Endodermal cell (in vitro differentiated cells): ENCODE measurements around the gene GALR1. TPM values are rescaled to one million over a fixed set of nuclear protein-coding genes. Genes with fewer than 3 reads are reported as not detected.

Source experiments
- DNase-seq: peaks from one replicate; pipeline ENCODE4 v3.0.0-alpha.2; 2017
- H3K27ac ChIP-seq: 2 replicates; pipeline ENCODE4 v1.5.1; 2013; ENCODE audit warnings: mild to moderate bottlenecking, low read depth, low read length, moderate library complexity
- H3K27me3 ChIP-seq: 2 replicates; pipeline ENCODE4 v1.6.1; 2013; ENCODE audit warnings: mild to moderate bottlenecking, low read length, moderate library complexity; ENCODE audit not compliant: insufficient read depth, control insufficient read depth, poor library complexity, severe bottlenecking
- H3K36me3 ChIP-seq: 2 replicates; pipeline ENCODE4 v1.7.0; 2013; ENCODE audit warnings: mild to moderate bottlenecking, low read length, moderate library complexity; ENCODE audit not compliant: control insufficient read depth, insufficient read depth
- H3K4me1 ChIP-seq: one replicate; pipeline ENCODE4 v1.7.0; 2013; ENCODE audit warnings: low read length; ENCODE audit not compliant: control insufficient read depth, insufficient read depth
- H3K4me3 ChIP-seq: 2 replicates; pipeline ENCODE4 v1.5.1; 2013; ENCODE audit warnings: mild to moderate bottlenecking, low read length, moderate library complexity
- H3K9ac ChIP-seq: 2 replicates; pipeline ENCODE4 v1.6.1; 2013; ENCODE audit warnings: mild to moderate bottlenecking, low read length, moderate library complexity; ENCODE audit not compliant: poor library complexity, severe bottlenecking; ENCODE audit errors: extremely low read depth
- H3K9me3 ChIP-seq: 2 replicates; pipeline ENCODE4 v1.6.1; 2013; ENCODE audit warnings: mild to moderate bottlenecking, low read length, moderate library complexity; ENCODE audit not compliant: control insufficient read depth
- H3K27ac Mint-ChIP-seq: 2 replicates; pipeline ENCODE4 v1.8.0; 2020; ENCODE audit warnings: mixed read lengths
- H3K27me3 Mint-ChIP-seq: 2 replicates; pipeline ENCODE4 v1.8.0; 2021; ENCODE audit warnings: mild to moderate bottlenecking, mixed read lengths; ENCODE audit not compliant: insufficient read depth
- H3K36me3 Mint-ChIP-seq: 2 replicates; pipeline ENCODE4 v1.8.0; 2020; ENCODE audit warnings: low read depth, mixed read lengths
- H3K4me1 Mint-ChIP-seq: 2 replicates; pipeline ENCODE4 v1.8.0; 2020; ENCODE audit warnings: mixed read lengths
- H3K4me3 Mint-ChIP-seq: 2 replicates; pipeline ENCODE4 v1.8.0; 2020; ENCODE audit warnings: mild to moderate bottlenecking, moderate library complexity, mixed read lengths
- H3K9me3 Mint-ChIP-seq: 2 replicates; pipeline ENCODE4 v1.8.0; 2020; ENCODE audit warnings: mild to moderate bottlenecking, mixed read lengths
- WGBS, 2 experiments: methylation state at CpG; one replicate each; pipeline versions ENCODE4 v1.1.5 to v1.1.7; 2013; ENCODE audit warnings: missing lambda C conversion rate in 2 of 2, mixed read lengths in 1 of 2; ENCODE audit not compliant: insufficient coverage in 1 of 2, insufficient read length in 1 of 2; 5-methylcytosine and 5-hydroxymethylcytosine counted together
- total RNA-seq, 2 donors: library from RNA; stranded (reverse); fragmentation: NEBNext Ultra II Directional in 1 of 2; extraction: Animal tissue kit (Norgen Biotek cat#: 25700) in 1 of 2; gene quantifications; 2 replicates in 1 of 2; 3 replicates in 1 of 2; pipeline ENCODE4 v1.2.1, GENCODE V29; 2021
- TF ChIP-seq, protein P1 (sequence below): fragments of 200-600 bp; sonication (generic); conservative IDR thresholded peaks from 2 replicates; pipeline ENCODE4 v1.5.0; 2021; ENCODE audit warnings: antibody characterized with exemption, mild to moderate bottlenecking

Gene GALR1
- total RNA-seq, 2 donors from 2014 or later = 0.04 TPM; not detected in 1

DNA sequence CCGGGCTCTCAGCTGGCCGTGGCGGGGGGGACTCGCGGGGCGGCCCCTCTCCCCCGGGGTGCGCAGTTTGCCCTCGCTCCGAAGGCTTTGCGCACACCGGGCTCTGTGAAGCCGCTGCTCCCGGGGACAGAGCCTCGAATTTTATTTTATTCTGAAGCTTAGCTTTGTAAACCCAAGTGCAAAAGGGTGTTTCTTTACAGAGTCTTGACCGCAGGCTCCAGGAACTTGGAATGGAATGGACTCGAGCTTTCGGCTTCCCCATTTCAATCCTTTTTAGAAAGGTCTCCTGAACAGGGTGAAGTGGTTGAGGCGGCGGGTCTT, 2.0 kb downstream of the GALR1 start:
- Histone ChIP-seq H3K36me3 (no peaks in the 10 kb centered on the region), H3K9ac (no peak overlapping the region), H3K9me3 (peaks cover 9% of the 10 kb centered on the region), H3K27ac (no peak overlapping the region), H3K4me1 (no peaks in the 10 kb centered on the region), H3K4me3 (no peak overlapping the region), H3K27me3 (peaks cover 77% of the 10 kb centered on the region)
- H3K27ac Mint-ChIP-seq = no peak overlapping the region
- peaks cover 11% of the 10 kb centered on the region for H3K9me3 Mint-ChIP-seq
- peaks cover 73% of the 10 kb centered on the region for H3K27me3 Mint-ChIP-seq
- TF ChIP-seq, protein P1, sequence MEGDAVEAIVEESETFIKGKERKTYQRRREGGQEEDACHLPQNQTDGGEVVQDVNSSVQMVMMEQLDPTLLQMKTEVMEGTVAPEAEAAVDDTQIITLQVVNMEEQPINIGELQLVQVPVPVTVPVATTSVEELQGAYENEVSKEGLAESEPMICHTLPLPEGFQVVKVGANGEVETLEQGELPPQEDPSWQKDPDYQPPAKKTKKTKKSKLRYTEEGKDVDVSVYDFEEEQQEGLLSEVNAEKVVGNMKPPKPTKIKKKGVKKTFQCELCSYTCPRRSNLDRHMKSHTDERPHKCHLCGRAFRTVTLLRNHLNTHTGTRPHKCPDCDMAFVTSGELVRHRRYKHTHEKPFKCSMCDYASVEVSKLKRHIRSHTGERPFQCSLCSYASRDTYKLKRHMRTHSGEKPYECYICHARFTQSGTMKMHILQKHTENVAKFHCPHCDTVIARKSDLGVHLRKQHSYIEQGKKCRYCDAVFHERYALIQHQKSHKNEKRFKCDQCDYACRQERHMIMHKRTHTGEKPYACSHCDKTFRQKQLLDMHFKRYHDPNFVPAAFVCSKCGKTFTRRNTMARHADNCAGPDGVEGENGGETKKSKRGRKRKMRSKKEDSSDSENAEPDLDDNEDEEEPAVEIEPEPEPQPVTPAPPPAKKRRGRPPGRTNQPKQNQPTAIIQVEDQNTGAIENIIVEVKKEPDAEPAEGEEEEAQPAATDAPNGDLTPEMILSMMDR = no peak
- 20 to 43% methylated on average over 7 to 20 of the region's 20 CpGs for WGBS, 2 experiments
- no peaks in the 10 kb centered on the region for H3K36me3 Mint-ChIP-seq
- peak; percentile 46 for DNase-seq
- H3K4me3 Mint-ChIP-seq = peak overlapping the region; percentile 54
- peaks cover 20% of the 10 kb centered on the region for H3K4me1 Mint-ChIP-seq

DNA sequence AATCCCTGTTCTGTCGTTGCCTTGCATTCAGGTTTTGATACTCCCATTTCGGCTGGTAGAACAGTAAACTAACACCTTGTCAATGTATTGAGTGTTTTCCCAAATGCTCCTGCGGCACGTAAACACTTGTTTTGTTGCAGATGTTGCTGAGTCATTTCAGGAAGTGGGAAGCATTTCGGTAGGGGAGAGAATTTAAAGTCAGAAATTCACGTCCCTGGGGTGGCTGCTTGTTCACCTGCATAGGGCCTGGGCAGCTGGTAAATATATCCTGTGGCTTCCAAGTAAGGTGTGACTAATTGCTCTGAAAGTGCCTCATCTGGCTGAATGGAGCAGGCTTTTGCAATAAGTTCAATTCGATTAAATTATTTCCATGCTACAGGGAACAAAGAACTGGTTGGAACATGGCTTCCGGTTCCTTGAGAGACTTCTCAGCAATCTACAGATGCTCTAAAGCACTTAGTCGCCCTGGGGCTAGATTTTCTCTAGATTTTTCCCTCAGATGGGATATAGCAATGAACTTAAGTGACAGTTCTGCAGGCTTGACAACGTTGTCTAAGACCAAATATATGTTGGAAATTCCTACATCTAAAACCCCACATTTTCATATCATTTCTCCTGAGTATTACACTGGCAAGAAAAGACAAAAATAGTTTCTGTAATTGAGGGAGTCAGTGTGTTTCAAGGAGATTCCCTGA, 5.2 kb downstream of the GALR1 start:
- WGBS, 2 experiments = 75 to 79% methylated on average over 9 to 10 of the region's 10 CpGs
- H3K4me1 Mint-ChIP-seq = peaks cover 15% of the 10 kb centered on the region
- TF ChIP-seq, protein P1 = no peak
- Histone ChIP-seq H3K27me3 (peaks cover 45% of the 10 kb centered on the region), H3K9ac (no peak overlapping the region), H3K9me3 (no peaks in the 10 kb centered on the region), H3K4me3 (no peak overlapping the region), H3K36me3 (no peaks in the 10 kb centered on the region), H3K4me1 (no peaks in the 10 kb centered on the region), H3K27ac (no peak overlapping the region)
- H3K27me3 Mint-ChIP-seq = peaks cover 42% of the 10 kb centered on the region
- no peak overlapping the region for H3K4me3 Mint-ChIP-seq
- DNase-seq = peak; percentile 58
- peak overlapping the region; percentile 14 for H3K27ac Mint-ChIP-seq
- no peaks in the 10 kb centered on the region for H3K36me3 Mint-ChIP-seq
- peaks cover 2% of the 10 kb centered on the region for H3K9me3 Mint-ChIP-seq

DNA sequence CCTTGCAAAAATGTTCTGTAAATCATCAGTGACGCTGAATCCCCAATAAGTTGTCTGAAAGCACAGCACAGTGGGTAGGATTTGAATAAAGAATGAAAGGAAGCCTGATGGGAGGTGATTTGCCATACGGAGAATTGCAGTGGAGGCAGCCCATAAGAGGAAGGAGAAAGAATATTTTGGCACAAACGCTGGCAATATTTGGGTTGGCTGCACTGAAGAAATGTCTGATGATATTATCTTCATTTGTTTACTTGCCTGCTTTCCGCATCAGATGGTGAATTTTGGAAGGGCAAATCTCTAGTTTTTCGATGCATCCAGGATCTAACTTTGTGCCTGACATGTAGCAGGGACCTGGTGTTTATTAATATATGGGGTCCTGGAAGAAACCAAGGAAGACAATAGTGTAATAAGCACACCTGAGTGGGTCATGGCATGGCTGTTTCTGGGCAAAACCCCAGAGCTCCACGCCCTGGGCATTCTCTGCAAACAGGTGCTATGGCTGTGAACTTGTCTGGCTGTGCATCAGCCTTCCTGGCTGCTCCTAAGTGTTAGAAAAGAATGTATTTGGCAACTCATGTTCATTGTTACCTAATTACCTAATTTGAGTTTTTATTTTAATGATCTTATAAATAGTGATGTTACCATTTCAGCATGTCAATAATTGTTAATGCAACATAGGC, 5.9 kb downstream of the GALR1 start:
- peaks cover 2% of the 10 kb centered on the region for H3K9me3 Mint-ChIP-seq
- Histone ChIP-seq H3K9me3 (no peaks in the 10 kb centered on the region), H3K4me1 (no peaks in the 10 kb centered on the region), H3K27ac (no peak overlapping the region), H3K9ac (no peak overlapping the region), H3K4me3 (no peak overlapping the region), H3K27me3 (peaks cover 38% of the 10 kb centered on the region), H3K36me3 (no peaks in the 10 kb centered on the region)
- WGBS, 2 experiments = 49 to 62% methylated on average over 4 to 5 of the region's 6 CpGs
- H3K4me1 Mint-ChIP-seq = peaks cover 14% of the 10 kb centered on the region
- no peak overlapping the region for H3K4me3 Mint-ChIP-seq
- peaks cover 36% of the 10 kb centered on the region for H3K27me3 Mint-ChIP-seq
- DNase-seq = no peak
- TF ChIP-seq, protein P1 = no peak
- no peaks in the 10 kb centered on the region for H3K36me3 Mint-ChIP-seq
- H3K27ac Mint-ChIP-seq = no peak overlapping the region
